Measurements from ENCODE around the gene CBX3.
"Not testable (repeated sequence)": the region's sequence is repeated elsewhere in the genome, so short reads cannot be mapped to it uniquely, and the experiment has no call there.

Gene CBX3

GRCh38 chr7:26187380-26188205 lies 14.0 kb upstream of the CBX3 start:
- DNase-seq (ENCODE audit: low read depth in 2 of 2, low spot score in 1 of 2), result no peak

GRCh38 chr7:26188206-26188956 lies 13.2 kb upstream of the CBX3 start:
- no peak for DNase-seq (ENCODE audit: low read depth in 2 of 2, low spot score in 1 of 2)

- DNase-seq (ENCODE audit: low read depth in 2 of 2, low spot score in 1 of 2), result no peak
Observed at GRCh38 chr7:26188957-26189541, 12.5 kb upstream of the CBX3 start.

GRCh38 chr7:26189697-26190096 lies 11.8 kb upstream of the CBX3 start:
- no peak for DNase-seq (ENCODE audit: low read depth in 2 of 2, low spot score in 1 of 2)

GRCh38 chr7:26190417-26190869 lies 11.1 kb upstream of the CBX3 start:
- DNase-seq (ENCODE audit: low read depth in 2 of 2, low spot score in 1 of 2), result no peak

GRCh38 chr7:26191233-26191973 lies 10.1 kb upstream of the CBX3 start:
- no peak for DNase-seq (ENCODE audit: low read depth in 2 of 2, low spot score in 1 of 2)

- DNase-seq (ENCODE audit: low read depth in 2 of 2, low spot score in 1 of 2), result no peak
Observed at GRCh38 chr7:26191974-26192479, 9.5 kb upstream of the CBX3 start.

- DNase-seq (ENCODE audit: low read depth in 2 of 2, low spot score in 1 of 2), result no peak
Observed at GRCh38 chr7:26192485-26193087, 9.0 kb upstream of the CBX3 start.

GRCh38 chr7:26193432-26194207 lies 7.9 kb upstream of the CBX3 start:
- DNase-seq (ENCODE audit: low read depth in 2 of 2, low spot score in 1 of 2), result no peak

GRCh38 chr7:26194764-26195163 lies 6.8 kb upstream of the CBX3 start:
- DNase-seq (ENCODE audit: low read depth in 2 of 2, low spot score in 1 of 2), result not testable (repeated sequence)

GRCh38 chr7:26195182-26195581 lies 6.4 kb upstream of the CBX3 start:
- DNase-seq (ENCODE audit: low read depth in 2 of 2, low spot score in 1 of 2), result no peak

GRCh38 chr7:26195867-26196657 lies 5.5 kb upstream of the CBX3 start:
- DNase-seq (ENCODE audit: low read depth in 2 of 2, low spot score in 1 of 2), result no peak

GRCh38 chr7:26197153-26198115 lies 4.1 kb upstream of the CBX3 start:
- DNase-seq (ENCODE audit: low read depth in 2 of 2, low spot score in 1 of 2), result no peak

- no peak for DNase-seq (ENCODE audit: low read depth in 2 of 2, low spot score in 1 of 2)
Observed at GRCh38 chr7:26198133-26198780, 3.3 kb upstream of the CBX3 start.

- no peak for DNase-seq (ENCODE audit: low read depth in 2 of 2, low spot score in 1 of 2)
Observed at GRCh38 chr7:26198781-26199169, 2.8 kb upstream of the CBX3 start.

GRCh38 chr7:26199301-26200037 lies 2.1 kb upstream of the CBX3 start:
- peak; percentile 28 to 43 for DNase-seq (ENCODE audit: low read depth in 2 of 2, low spot score in 1 of 2)

GRCh38 chr7:26200038-26200443 lies 1.5 kb upstream of the CBX3 start:
- DNase-seq (ENCODE audit: low read depth in 2 of 2, low spot score in 1 of 2), result peak; percentile 52 to 64
